ENCODE measurements around the gene CCL8. TPM values are rescaled to one million over a fixed set of nuclear protein-coding genes. Genes with fewer than 3 reads are reported as not detected.

The CCL8 gene
- total and polyA plus RNA-seq, 2 donors (not counting 1 experiment from before 2014, with no cell fraction given): 0.27 to 0.50 TPM

- no peak overlapping the region for H2AFZ ChIP-seq (ENCODE audit: low read length)
- H3K36me3 ChIP-seq (ENCODE audit: control insufficient read depth, insufficient read depth, low read length): no peaks in the 10 kb centered on the region
- H3K27me3 ChIP-seq (ENCODE audit: control insufficient read depth, insufficient read depth, low read length): peaks cover 2% of the 10 kb centered on the region
- H4K20me1 ChIP-seq (ENCODE audit: control insufficient read depth, extremely low read depth, insufficient read depth, low read length): no peaks in the 10 kb centered on the region
- no peak for DNase-seq (ENCODE audit: low read depth in 2 of 2)
- no peak overlapping the region for H3K4me3 ChIP-seq (replicated peaks in 1 of 4; ENCODE audit: control extremely low read depth in 1 of 4, insufficient read depth in 1 of 4, low read depth in 3 of 4, low read length in 4 of 4)
- H3K79me2 ChIP-seq (ENCODE audit: control insufficient read depth, insufficient read depth, low read length): no peaks in the 10 kb centered on the region
- H3K9ac ChIP-seq (ENCODE audit: insufficient read depth, low read length): no peak overlapping the region
- H3K4me2 ChIP-seq (ENCODE audit: extremely low read depth, insufficient read depth, low read length): no peak overlapping the region
- H3K9me3 ChIP-seq (ENCODE audit: control insufficient read depth, insufficient read depth, low read depth, low read length): no peaks in the 10 kb centered on the region
- TF ChIP-seq EZH2 (IDR thresholded peaks at IDR 0.05; ENCODE audit: low read length, missing control alignments) (no peak), CTCF (conservative IDR thresholded peaks at IDR 0.05 in 1 of 2, IDR thresholded peaks at IDR 0.05 in 1 of 2; ENCODE audit: low read depth in 1 of 2, low read length in 2 of 2) (no peak)
- H3K4me1 ChIP-seq (ENCODE audit: control insufficient read depth, extremely low read depth, insufficient read depth, low read length): no peaks in the 10 kb centered on the region
- H3K27ac ChIP-seq (ENCODE audit: insufficient read depth, low read length): no peak overlapping the region
These were observed 50.3 kb downstream of the CCL8 start for GRCh38 chr17:34369571-34369970.

- H3K27ac ChIP-seq (ENCODE audit: insufficient read depth, low read length): no peak overlapping the region
- no peaks in the 10 kb centered on the region for H3K36me3 ChIP-seq (ENCODE audit: control insufficient read depth, insufficient read depth, low read length)
- TF ChIP-seq CTCF (conservative IDR thresholded peaks at IDR 0.05 in 1 of 2, IDR thresholded peaks at IDR 0.05 in 1 of 2; ENCODE audit: low read depth in 1 of 2, low read length in 2 of 2) (no peak), EZH2 (IDR thresholded peaks at IDR 0.05; ENCODE audit: low read length, missing control alignments) (no peak)
- H3K4me1 ChIP-seq (ENCODE audit: control insufficient read depth, extremely low read depth, insufficient read depth, low read length): no peaks in the 10 kb centered on the region
- no peaks in the 10 kb centered on the region for H4K20me1 ChIP-seq (ENCODE audit: control insufficient read depth, extremely low read depth, insufficient read depth, low read length)
- H2AFZ ChIP-seq (ENCODE audit: low read length): no peak overlapping the region
- no peaks in the 10 kb centered on the region for H3K27me3 ChIP-seq (ENCODE audit: control insufficient read depth, insufficient read depth, low read length)
- no peak overlapping the region for H3K4me3 ChIP-seq (replicated peaks in 1 of 4; ENCODE audit: control extremely low read depth in 1 of 4, insufficient read depth in 1 of 4, low read depth in 3 of 4, low read length in 4 of 4)
- no peak overlapping the region for H3K9ac ChIP-seq (ENCODE audit: insufficient read depth, low read length)
- H3K4me2 ChIP-seq (ENCODE audit: extremely low read depth, insufficient read depth, low read length): no peak overlapping the region
- no peak for DNase-seq (ENCODE audit: low read depth in 2 of 2)
- no peaks in the 10 kb centered on the region for H3K9me3 ChIP-seq (ENCODE audit: control insufficient read depth, insufficient read depth, low read depth, low read length)
- H3K79me2 ChIP-seq (ENCODE audit: control insufficient read depth, insufficient read depth, low read length): no peaks in the 10 kb centered on the region
These were observed 51.3 kb downstream of the CCL8 start for GRCh38 chr17:34370376-34370996.

GRCh38 chr17:34370997-34371395 is 51.8 kb downstream of the CCL8 start:
- Histone ChIP-seq H3K9ac (ENCODE audit: insufficient read depth, low read length) (no peak overlapping the region), H3K4me3 (replicated peaks in 1 of 4; ENCODE audit: control extremely low read depth in 1 of 4, insufficient read depth in 1 of 4, low read depth in 3 of 4, low read length in 4 of 4) (no peak overlapping the region), H3K27me3 (ENCODE audit: control insufficient read depth, insufficient read depth, low read length) (no peaks in the 10 kb centered on the region), H2AFZ (ENCODE audit: low read length) (no peak overlapping the region), H3K36me3 (ENCODE audit: control insufficient read depth, insufficient read depth, low read length) (no peaks in the 10 kb centered on the region), H3K4me2 (ENCODE audit: extremely low read depth, insufficient read depth, low read length) (no peak overlapping the region), H3K4me1 (ENCODE audit: control insufficient read depth, extremely low read depth, insufficient read depth, low read length) (no peaks in the 10 kb centered on the region), H4K20me1 (ENCODE audit: control insufficient read depth, extremely low read depth, insufficient read depth, low read length) (no peaks in the 10 kb centered on the region), H3K79me2 (ENCODE audit: control insufficient read depth, insufficient read depth, low read length) (no peaks in the 10 kb centered on the region), H3K27ac (ENCODE audit: insufficient read depth, low read length) (no peak overlapping the region), H3K9me3 (ENCODE audit: control insufficient read depth, insufficient read depth, low read depth, low read length) (no peaks in the 10 kb centered on the region)
- DNase-seq (ENCODE audit: low read depth in 2 of 2): no peak
- TF ChIP-seq EZH2 (IDR thresholded peaks at IDR 0.05; ENCODE audit: low read length, missing control alignments): no peak
- no peak for TF ChIP-seq CTCF (conservative IDR thresholded peaks at IDR 0.05 in 1 of 2, IDR thresholded peaks at IDR 0.05 in 1 of 2; ENCODE audit: low read depth in 1 of 2, low read length in 2 of 2)

Other genes with a start within 250 kb of the CCL8 start
- gene CCL2, start 64.2 kb upstream of the CCL8 start, total RNA-seq: 23.1 and 42.9 TPM in 2 replicates
- gene CCL2, start 64.2 kb upstream of the CCL8 start, polyA plus RNA-seq: 65.7 and 170 TPM in 2 replicates
- gene CCL7, start 49.2 kb upstream of the CCL8 start, total RNA-seq: 0.33 and 0.51 TPM in 2 replicates
- 0.55 and 0.81 TPM in 2 replicates for gene CCL7, start 49.2 kb upstream of the CCL8 start, polyA plus RNA-seq
- not detected in 2 replicates for gene CCL11, start 33.7 kb upstream of the CCL8 start, total RNA-seq
- 0.91 TPM in 1 of 2 replicates, not detected in the other for gene CCL11, start 33.7 kb upstream of the CCL8 start, polyA plus RNA-seq
- gene CCL13, start 37.0 kb downstream of the CCL8 start, total RNA-seq: under 0.01 TPM in 1 of 2 replicates, not detected in the other
- 1.7 TPM in 1 of 2 replicates, not detected in the other for gene CCL13, start 37.0 kb downstream of the CCL8 start, polyA plus RNA-seq
- not detected in 2 replicates for gene CCL1, start 43.8 kb downstream of the CCL8 start, total RNA-seq
- gene CCL1, start 43.8 kb downstream of the CCL8 start, polyA plus RNA-seq: not detected in 2 replicates